K562 (cell line): ENCODE results near the gene TOMT. TPM values are rescaled to one million over a fixed set of nuclear protein-coding genes. Genes with fewer than 3 reads are reported as not detected.

Experiments used
- ATAC-seq: fragments of 200-7000 bp; cut with Tn5 transposase; 3 replicates; pipeline ENCODE4 v1.9.1; 2020; ENCODE audit warnings: moderate library complexity
- BruUV-seq: library from RNA; stranded (reverse); fragments of 400-500 nt; replicated peaks from 2 replicates; lab custom pipeline; 2021; lab: Mats Ljungman, UMichigan
- CTCF ChIA-PET: fragments of 300-600 bp; formaldehyde crosslinking; extraction: SDS; loops from one replicate; lab custom pipeline; 2021; ENCODE audit warnings: low intra/inter-chr PET ratio; lab: Yijun Ruan, JAX
- POLR2A ChIA-PET: fragments of 300-600, 350-650 bp; sonication (Branson Sonifier 250); formaldehyde crosslinking; extraction: SDS; loops from one replicate; lab custom pipeline; 2021; ENCODE audit warnings: antibody characterized with exemption, inconsistent platforms; lab: Yijun Ruan, JAX
- DNase-seq, 4 experiments: peaks; one replicate each; pipeline versions ENCODE4 v3.0.0 to v3.0.0-alpha.2; 2011 to 2018; ENCODE audit warnings: low spot score in 3 of 4, mixed read lengths in 3 of 4; ENCODE audit errors: extremely low read depth in 1 of 4
- FAIRE-seq: peaks from 2 replicates; lab custom pipeline; 2011; peaks lifted over from hg19 to GRCh38; lab: Jason Lieb, UNC
- H2AFZ ChIP-seq: 2 replicates; pipeline ENCODE4 v1.6.0; 2011; ENCODE audit warnings: low read depth, low read length, control low read depth, inconsistent platforms
- H3K27ac ChIP-seq: fragments of 200-600 bp; 3 replicates; pipeline ENCODE4 v1.8.0; 2011; ENCODE audit warnings: low read depth, mild to moderate bottlenecking, control low read depth, inconsistent platforms, low read length, moderate library complexity, mixed read lengths; ENCODE audit errors: extremely low read depth
- H3K27me3 ChIP-seq, 2 experiments: fragments of 300-600 bp in 1 of 2; 2 replicates in 1 of 2; 3 replicates in 1 of 2; pipeline versions ENCODE4 v1.6.0 to v1.8.0; 2011; ENCODE audit warnings: inconsistent platforms in 2 of 2, low read length in 2 of 2, mild to moderate bottlenecking in 1 of 2, mixed read lengths in 1 of 2, moderate library complexity in 1 of 2; ENCODE audit not compliant: control insufficient read depth in 2 of 2, insufficient read depth in 2 of 2
- H3K36me3 ChIP-seq: fragments of 300-600 bp; 3 replicates; pipeline ENCODE4 v1.8.0; 2011; ENCODE audit warnings: mild to moderate bottlenecking, low read length, inconsistent platforms; ENCODE audit not compliant: control insufficient read depth, insufficient read depth
- H3K4me1 ChIP-seq, 2 experiments: fragments of 200-600 bp in 1 of 2; replicated peaks in 1 of 2; 2 replicates in 1 of 2; 3 replicates in 1 of 2; pipeline versions ENCODE4 v1.5.1 to v1.8.0; 2011; ENCODE audit warnings: inconsistent platforms in 2 of 2, low read length in 2 of 2, mild to moderate bottlenecking in 1 of 2, mixed read lengths in 1 of 2, moderate library complexity in 1 of 2; ENCODE audit not compliant: control insufficient read depth in 2 of 2, insufficient read depth in 2 of 2
- H3K4me2 ChIP-seq: 2 replicates; pipeline ENCODE4 v1.6.1; 2011; ENCODE audit warnings: low read length, control low read depth, inconsistent platforms, mixed read lengths; ENCODE audit not compliant: insufficient read depth
- H3K4me3 ChIP-seq: fragments of 200-600 bp; sonication (generic), shearing (Covaris generic); 2 replicates; pipeline ENCODE4 v1.5.1; 2016; ENCODE audit warnings: control low read depth, inconsistent platforms
- H3K79me2 ChIP-seq: fragments of 200-600 bp; 3 replicates; pipeline ENCODE4 v1.8.0; 2011; ENCODE audit warnings: low read length, inconsistent platforms; ENCODE audit not compliant: control insufficient read depth, insufficient read depth
- H3K9ac ChIP-seq, 2 experiments: 2 replicates each; pipeline versions ENCODE4 v1.6.0 to v1.6.1; 2011; ENCODE audit warnings: low read depth in 2 of 2, low read length in 2 of 2, control low read depth in 1 of 2, inconsistent platforms in 1 of 2, mild to moderate bottlenecking in 1 of 2, mixed read lengths in 1 of 2; ENCODE audit not compliant: insufficient read depth in 1 of 2
- H3K9me1 ChIP-seq: one replicate; pipeline ENCODE4 v1.6.0; 2011; ENCODE audit warnings: inconsistent platforms, mild to moderate bottlenecking, low read length, moderate library complexity; ENCODE audit not compliant: control insufficient read depth, insufficient read depth
- H3K9me3 ChIP-seq: replicated peaks from 2 replicates; pipeline ENCODE4 v1.5.1; 2011; ENCODE audit warnings: low read depth, low read length, inconsistent platforms; ENCODE audit not compliant: control insufficient read depth, insufficient read depth
- H4K20me1 ChIP-seq: replicated peaks from 2 replicates; pipeline ENCODE4 v1.6.1; 2011; ENCODE audit warnings: low read length, inconsistent platforms, mixed read lengths; ENCODE audit not compliant: control insufficient read depth, insufficient read depth
- BRD4 ChIP-seq: fragments of 200-600 bp; sonication (generic); IDR thresholded peaks from 2 replicates; pipeline ENCODE4 v1.6.1; 2017; ENCODE audit warnings: inconsistent platforms
- FOXK2 ChIP-seq, 2 experiments: fragments of 450-650 bp; IDR thresholded peaks in 1 of 2; conservative IDR thresholded peaks in 1 of 2; 2 replicates each; pipeline ENCODE4 v1.6.1; 2016; ENCODE audit warnings: low read depth in 2 of 2, mild to moderate bottlenecking in 1 of 2
- GABPB1 ChIP-seq: sonication (generic); formaldehyde crosslinking; IDR thresholded peaks from 2 replicates; pipeline ENCODE4 v1.8.0; 2022; ENCODE audit warnings: mild to moderate bottlenecking, missing genetic modification reagents
- MAX ChIP-seq: sonication (generic); formaldehyde crosslinking; IDR thresholded peaks from 2 replicates; pipeline ENCODE4 v1.9.0; 2022; ENCODE audit warnings: mild to moderate bottlenecking, missing genetic modification reagents
- RBM25 ChIP-seq: fragments of 200-400 bp; formaldehyde crosslinking; IDR thresholded peaks from 2 replicates; pipeline ENCODE4 v1.6.1; 2018; ENCODE audit warnings: low read length, low read depth, moderate library complexity; ENCODE audit not compliant: severe bottlenecking
- ZNF121 ChIP-seq: sonication (generic); formaldehyde crosslinking; conservative IDR thresholded peaks from 2 replicates; pipeline ENCODE4 v1.8.0; 2022; ENCODE audit warnings: missing genetic modification reagents
- WGBS: fragments of 100-300 bp; shearing (Covaris generic); methylation state at CpG from one replicate; pipeline ENCODE4 v1.1.6; 2016; ENCODE audit warnings: low coverage, mixed read lengths; ENCODE audit not compliant: insufficient coverage; ENCODE audit errors: missing lambda C conversion rate; 5-methylcytosine and 5-hydroxymethylcytosine counted together
- in situ Hi-C: fragments of 300-500 bp; cut with MboI; formaldehyde crosslinking; loops from 4 replicates; pipeline ENCODE4 v1.15.0; 2018; ENCODE audit warnings: inconsistent platforms, mixed read lengths
- intact Hi-C: fragments of 100-400 bp; cut with micrococcal nuclease; formaldehyde crosslinking; loops from 2 replicates; pipeline ENCODE4 v1.14.2; 2022
- polyA plus RNA-seq, 8 experiments: library from polyadenylated mRNA; depleted of rRNA in 4 of 8; stranded (reverse) in 5 of 8; unstranded in 3 of 8; fragments of >200 nt; fragmentation: Nextera tagmentation in 2 of 8; fragmentation: Illumina TruSeq in 1 of 8; extraction: Ambion mirVana in 2 of 8; extraction: Trizol in 1 of 8; gene quantifications; 2 replicates each; pipeline versions ENCODE4 v1.2.1 to v1.2.3, GENCODE V29; 2011 to 2014; ENCODE audit warnings: inconsistent platforms in 1 of 8, missing spikeins in 1 of 8
- total RNA-seq, 7 experiments: library from RNA; depleted of rRNA in 6 of 7; stranded (reverse); fragments of >200 nt in 6 of 7; fragmentation: Illumina TruSeq in 2 of 7; extraction: Trizol in 2 of 7; gene quantifications; 2 replicates each; pipeline versions ENCODE4 v1.2.1 to v1.2.3, GENCODE V29; 2011 to 2021; ENCODE audit warnings: low replicate concordance in 1 of 7

Gene TOMT
- total and polyA plus RNA-seq, 9 of the 15 experiments (the other 6 are each of a cell fraction or from before 2014, with no cell fraction given) = not detected

- Histone ChIP-seq H3K27me3 (no peaks in the 10 kb centered on the region), H2AFZ (no peak overlapping the region), H3K27ac (no peak overlapping the region), H3K4me1 (peaks cover 10 to 32% of the 10 kb centered on the region in 2 experiments; a peak in 4 of 5 replicates), H3K36me3 (peaks cover 72% of the 10 kb centered on the region), H3K4me3 (no peak overlapping the region), H3K4me2 (no peak overlapping the region), H3K79me2 (peaks cover 42% of the 10 kb centered on the region), H4K20me1 (no peaks in the 10 kb centered on the region), H3K9me3 (no peaks in the 10 kb centered on the region), H3K9ac (peak overlapping the region in 1 of 2 experiments; percentile 46; a peak in 2 of 4 replicates)
- in situ Hi-C loops (no loop called here), intact Hi-C loops (no loop called here)
- FAIRE-seq = no peak
- BruUV-seq = no TSS peak
- no peak for TF ChIP-seq BRD4
- TF ChIP-seq MAX (CRISPR knock-in tag) = 0 out of 2 replicates have a peak, but pooled peaks have one; percentile 9
- TF ChIP-seq, all 486 proteins: peak for 1
- POLR2A ChIA-PET = interaction anchor here (0.6 to 1.7 kb wide), 5 partner anchors 8 to 140 kb away, joined by 3 to 9 read pairs (median 3); no protein-coding TSS in a partner anchor
- DNase-seq (no peak), ATAC-seq (no peak)
- WGBS = 94% methylated on average over 3 of the region's 3 CpGs
- CTCF ChIA-PET = no interaction called here
- no peaks in the 10 kb centered on the region for H3K9me1 ChIP-seq
Measured at GRCh38 chr11:72098741-72099140, 7.0 kb upstream of the TOMT start.

- H3K9me1 ChIP-seq = no peaks in the 10 kb centered on the region
- BruUV-seq = no TSS peak
- no peak overlapping the region; the same call in 1 of the 2 replicates for H3K4me2 ChIP-seq
- H2AFZ ChIP-seq = no peak overlapping the region
- H3K9ac ChIP-seq = peak overlapping the region in 1 of 2 experiments; percentile 96; a peak in 3 of 4 replicates
- peaks cover 63% of the 10 kb centered on the region for H3K36me3 ChIP-seq
- H3K27me3 ChIP-seq = no peaks in the 10 kb centered on the region
- no peak overlapping the region for H3K4me3 ChIP-seq
- DNase-seq (peak in 1 of 4 experiments; percentile 40), ATAC-seq (no peak), FAIRE-seq (no peak)
- peaks cover 43% of the 10 kb centered on the region for H3K79me2 ChIP-seq
- H3K9me3 ChIP-seq = no peaks in the 10 kb centered on the region
- H3K4me1 ChIP-seq = peaks cover 10 to 39% of the 10 kb centered on the region in 2 experiments; a peak in 4 of 5 replicates
- intact Hi-C loops (loop anchor here (5.0 kb wide), 1 partner anchor 332 kb away; the partner anchor contains the start of gene CLPB), in situ Hi-C loops (no loop called here)
- 52% methylated on average over 3 of the region's 3 CpGs for WGBS
- TF ChIP-seq ZNF121 (CRISPR knock-in tag) (peak; percentile 96), FOXK2 (conservative IDR thresholded peaks at IDR 0.05 in 1 of 2, IDR thresholded peaks at IDR 0.05 in 1 of 2; ENCODE audit: low read depth in 2 of 2) (no peak), RBM25 (peak; percentile 32), GABPB1 (CRISPR knock-in tag) (0 out of 2 replicates have a peak, but pooled peaks have one; percentile 44)
- ChIA-PET CTCF (no interaction called here), POLR2A (interaction anchor here (0.5 to 3.4 kb wide), 12 partner anchors 7 to 391 kb away, joined by 3 to 21 read pairs (median 6); partner anchors contain the start of gene ANAPC15)
- no peaks in the 10 kb centered on the region for H4K20me1 ChIP-seq
- peak overlapping the region; percentile 95 for H3K27ac ChIP-seq
Measured at GRCh38 chr11:72100009-72100408, 5.7 kb upstream of the TOMT start.
